IPS-NIHi7 (cell line): ENCODE results near the gene PILRB.
"Not testable (repeated sequence)": the region's sequence is repeated elsewhere in the genome, so short reads cannot be mapped to it uniquely, and the experiment has no call there.

Experiments
- DNase-seq: peaks from one replicate; pipeline ENCODE4 v3.0.0; 2012; ENCODE audit warnings: mixed read lengths; ENCODE audit errors: extremely low spot score

Gene PILRB

GRCh38 chr7:100356416-100357068 is 1.4 kb upstream of the PILRB start:
- no peak for DNase-seq

DNA sequence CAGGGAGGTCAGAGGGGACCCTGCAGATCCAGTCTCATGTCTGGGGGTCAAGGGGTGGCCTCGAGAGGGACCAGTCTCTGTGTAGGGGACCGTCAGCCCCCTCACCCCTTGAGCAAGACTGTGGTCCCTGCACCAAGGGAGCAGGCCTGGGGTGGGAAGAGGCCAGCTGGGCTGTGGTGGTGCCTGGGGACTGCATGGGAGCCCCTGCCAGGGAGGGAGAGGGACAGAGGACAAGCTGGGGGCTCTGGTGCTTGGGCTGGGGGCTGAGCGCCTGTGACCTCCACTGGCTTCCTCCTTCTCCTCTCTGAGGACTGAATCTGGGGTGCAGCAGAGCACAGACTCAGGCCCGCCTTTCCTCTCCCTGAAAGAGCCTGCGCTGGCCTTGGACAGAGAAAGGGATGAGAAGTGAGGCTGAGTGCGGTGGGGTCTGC is 771 bp upstream of the PILRB start:
- DNase-seq, result no peak

- no peak for DNase-seq
Measured at GRCh38 chr7:100358857-100359212, 918 bp downstream of the PILRB start.

- no peak for DNase-seq
Measured at GRCh38 chr7:100360135-100360854, 2.4 kb downstream of the PILRB start.

- DNase-seq, result no peak
Measured at GRCh38 chr7:100363098-100363497, 5.2 kb downstream of the PILRB start.

DNA sequence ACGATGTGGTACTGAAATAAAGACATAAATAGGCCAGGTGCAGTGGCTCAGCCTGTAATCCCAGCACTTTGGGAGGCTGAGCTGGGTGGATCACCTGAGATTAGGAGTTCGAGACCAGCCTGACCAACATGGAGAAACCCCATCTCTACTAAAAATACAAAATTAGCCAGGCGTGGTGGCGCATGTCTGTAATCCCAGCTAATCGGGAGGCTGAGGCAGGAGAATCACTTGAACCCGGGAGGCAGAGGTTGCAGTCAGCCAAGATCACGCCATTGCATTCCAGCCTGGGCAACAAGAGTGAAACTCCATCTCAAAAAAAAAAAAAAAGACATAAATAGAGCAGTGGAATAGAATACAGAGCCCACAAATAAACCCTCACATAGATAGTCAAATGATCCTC is 5.9 kb downstream of the PILRB start:
- not testable (repeated sequence) for DNase-seq

DNA sequence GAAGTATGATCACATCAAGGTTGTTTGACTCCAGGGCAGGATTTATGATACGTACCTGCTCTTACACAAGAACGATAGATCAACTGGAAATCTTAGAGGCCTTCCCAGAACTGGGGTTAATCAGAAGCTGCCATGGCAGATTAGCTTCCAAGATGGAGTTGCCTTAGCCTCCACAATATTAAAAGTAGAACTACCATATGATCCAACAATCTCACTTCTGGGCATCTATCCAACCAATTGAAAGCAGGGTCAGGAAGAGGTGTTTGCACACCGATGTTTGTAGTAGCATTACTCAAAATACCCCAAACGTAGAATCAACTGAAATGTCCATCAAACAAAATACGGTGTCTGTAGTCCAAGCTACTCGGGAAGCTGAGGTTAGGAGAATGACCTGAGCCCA is 6.6 kb downstream of the PILRB start:
- DNase-seq, result no peak

GRCh38 chr7:100365998-100366367 is 8.1 kb downstream of the PILRB start:
- not testable (repeated sequence) for DNase-seq

- no peak for DNase-seq
Measured at GRCh38 chr7:100366411-100367250, 8.7 kb downstream of the PILRB start.

DNA sequence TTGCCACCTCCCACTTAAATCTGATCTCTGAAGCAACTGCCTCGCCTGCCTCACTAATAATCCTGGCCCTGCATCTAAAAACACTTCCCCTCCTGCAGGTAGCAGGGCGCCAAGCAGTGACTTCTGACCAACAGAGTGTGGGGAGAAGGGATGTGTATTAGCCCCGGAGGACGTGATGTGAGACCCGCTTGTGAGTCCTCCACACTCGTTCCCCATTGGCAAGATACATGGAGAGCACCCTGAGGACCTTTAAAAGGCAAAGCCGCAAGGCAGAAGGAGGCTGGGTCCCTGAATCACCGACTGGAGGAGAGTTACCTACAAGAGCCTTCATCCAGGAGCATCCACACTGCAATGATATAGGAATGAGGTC is 9.3 kb downstream of the PILRB start:
- no peak for DNase-seq

DNA sequence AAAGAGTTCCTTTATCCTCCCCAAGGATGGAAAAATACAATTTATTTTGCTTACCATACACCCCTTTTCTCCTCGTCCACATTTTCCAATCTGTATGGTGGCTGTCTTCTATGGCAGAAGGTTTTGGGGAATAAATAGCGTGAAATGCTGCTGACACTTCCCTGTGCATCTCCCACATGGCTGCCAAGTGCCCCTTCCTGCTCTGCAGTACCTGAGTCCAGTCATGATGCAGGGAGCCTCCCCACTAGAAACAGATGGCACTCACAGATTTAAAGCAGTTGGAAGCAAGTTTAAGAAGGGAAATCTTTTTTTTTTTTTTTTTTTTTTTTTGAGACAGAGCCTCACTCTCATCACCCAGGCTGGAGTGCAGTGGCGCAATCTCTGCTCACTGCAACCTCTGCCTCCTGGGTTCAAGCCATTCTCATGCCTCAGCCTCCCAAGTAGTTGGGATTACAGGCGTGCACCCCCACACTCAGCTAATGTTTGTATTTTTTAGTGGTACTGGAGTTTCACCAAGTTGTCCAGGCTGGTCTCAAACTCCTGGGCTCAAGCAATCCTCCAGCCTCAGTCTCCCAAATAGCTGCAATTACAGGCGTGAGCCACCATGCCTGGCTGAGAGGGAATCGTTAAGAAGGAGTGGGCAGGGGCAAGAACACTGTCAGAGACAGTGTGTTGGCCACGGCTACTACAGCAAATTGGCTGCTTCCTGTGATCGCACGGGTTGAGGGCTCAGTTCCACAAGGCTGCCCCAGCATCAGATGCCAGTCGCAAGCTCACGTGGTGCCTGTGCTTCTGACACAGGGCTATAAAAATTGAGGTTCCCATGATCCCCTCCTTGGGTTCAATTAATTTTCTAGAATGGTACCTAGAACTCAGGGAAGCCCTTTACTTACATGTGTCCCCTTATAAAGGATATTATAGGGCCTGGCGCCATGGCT is 10.0 kb downstream of the PILRB start:
- DNase-seq, result no peak

DNA sequence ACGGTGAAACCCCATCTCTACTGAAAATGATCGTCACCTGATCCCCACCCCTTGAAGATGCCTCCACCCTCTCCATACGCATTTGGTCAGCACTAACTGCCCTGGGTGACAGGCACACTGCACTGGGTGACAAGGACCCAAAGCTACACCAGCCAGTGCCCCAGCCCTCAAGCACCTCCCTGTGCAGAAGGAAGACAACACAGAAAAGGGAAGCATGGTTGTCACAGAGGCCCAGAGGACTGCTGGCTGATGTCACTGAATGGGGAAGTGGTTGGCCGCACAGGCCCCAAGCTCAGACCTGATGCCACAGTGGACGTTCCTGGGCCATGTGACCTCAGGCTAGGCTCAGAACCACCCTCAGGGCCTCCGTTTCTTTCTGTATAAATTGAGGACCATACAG is 11.2 kb downstream of the PILRB start:
- DNase-seq, result no peak

DNA sequence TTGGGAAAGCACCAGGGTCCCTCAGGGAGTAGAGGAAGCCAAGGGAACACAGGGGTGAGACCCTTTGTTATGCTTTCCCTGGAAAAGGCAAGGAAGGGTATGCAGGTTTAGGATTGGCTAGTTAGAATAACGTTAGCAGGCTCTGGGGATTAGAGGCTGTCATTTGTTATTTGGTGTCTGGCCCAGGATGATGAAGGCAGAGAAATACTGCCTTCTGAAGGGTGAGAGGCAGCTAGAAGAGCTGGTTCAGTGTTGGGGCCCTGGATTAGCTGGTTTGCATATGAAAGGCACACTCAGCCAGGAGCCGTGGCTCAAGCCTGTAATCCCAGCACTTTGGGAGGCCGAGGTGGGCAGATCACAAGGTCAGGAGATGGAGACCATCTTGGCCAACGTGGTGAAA is 12.4 kb downstream of the PILRB start:
- peak; percentile 50 for DNase-seq

GRCh38 chr7:100370746-100371145 is 12.8 kb downstream of the PILRB start:
- DNase-seq, result no peak

DNA sequence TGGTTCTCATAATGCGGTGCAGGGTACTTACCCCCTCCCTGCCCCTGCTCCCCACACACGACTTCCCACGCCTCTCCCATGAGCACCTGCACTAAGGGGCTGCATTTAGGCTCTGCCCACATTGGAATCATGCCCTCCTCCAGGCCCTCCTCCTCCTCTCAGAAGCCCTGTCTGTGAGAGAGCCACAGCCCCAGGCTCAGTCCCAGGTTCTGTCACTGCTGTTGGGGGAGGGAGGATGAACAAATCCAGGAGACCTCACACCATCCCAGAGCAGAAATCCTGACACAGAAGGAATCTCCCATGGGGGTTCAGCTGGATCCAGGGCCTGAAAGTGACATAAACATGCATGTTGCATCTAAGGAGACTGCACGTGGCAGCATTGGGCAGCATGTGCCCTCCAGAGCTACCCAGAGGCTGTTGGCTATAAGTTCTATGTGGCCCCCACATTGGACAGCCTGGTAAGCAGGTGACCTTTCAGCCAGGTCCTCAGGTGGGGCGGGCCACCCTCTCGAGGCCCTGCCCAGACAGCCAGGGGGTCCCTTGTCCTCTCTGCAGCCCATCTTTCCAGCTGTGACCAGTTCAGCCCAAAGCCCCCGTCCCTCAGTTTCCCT is 13.7 kb downstream of the PILRB start:
- no peak for DNase-seq

DNA sequence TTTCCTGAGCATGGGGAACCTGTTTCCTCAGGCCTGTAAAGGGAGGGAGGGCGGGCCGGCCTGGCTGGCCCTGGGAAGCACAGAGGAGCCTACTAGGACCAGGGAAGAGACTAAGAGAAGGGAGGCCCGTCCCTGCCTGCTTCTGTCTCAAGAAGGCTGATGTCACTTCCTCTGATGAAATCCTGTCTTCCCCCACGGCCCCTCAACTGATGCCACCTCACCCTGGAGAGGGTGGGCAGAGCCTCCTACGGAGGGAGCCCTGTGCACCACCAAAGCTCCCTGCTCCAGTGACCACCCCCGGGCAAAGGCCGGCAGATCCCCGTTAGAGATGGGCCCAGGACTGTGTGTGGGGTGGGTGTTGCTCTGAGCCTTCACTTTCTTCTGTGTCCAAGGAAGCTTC is 14.3 kb downstream of the PILRB start:
- no peak for DNase-seq

GRCh38 chr7:100372694-100373093 is 14.8 kb downstream of the PILRB start:
- DNase-seq, result no peak

DNA sequence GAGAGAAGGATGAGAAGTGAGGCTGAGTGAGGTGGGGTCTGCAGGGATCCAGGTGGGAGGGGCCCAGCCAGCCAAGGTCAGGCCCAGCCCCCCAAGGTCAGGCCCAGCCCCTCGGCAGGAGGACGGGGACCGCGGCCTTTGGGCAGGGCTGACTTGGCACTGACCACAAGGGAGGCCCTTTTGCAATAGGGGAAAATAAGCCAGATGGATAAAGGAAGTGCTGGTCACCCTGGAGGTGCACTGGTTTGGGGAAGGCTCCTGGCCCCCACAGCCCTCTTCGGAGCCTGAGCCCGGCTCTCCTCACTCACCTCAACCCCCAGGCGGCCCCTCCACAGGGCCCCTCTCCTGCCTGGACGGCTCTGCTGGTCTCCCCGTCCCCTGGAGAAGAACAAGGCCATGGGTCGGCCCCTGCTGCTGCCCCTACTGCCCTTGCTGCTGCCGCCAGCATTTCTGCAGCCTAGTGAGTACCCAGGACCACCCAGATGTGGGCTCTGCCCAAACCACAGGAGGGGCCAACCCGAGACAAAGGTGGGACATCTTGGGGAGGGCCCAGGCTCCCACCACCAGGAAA is 15.4 kb downstream of the PILRB start, which contains the start of gene PILRA:
PILRA (plus strand) TSS at position 227 of the 571 bp plus-strand sequence; CDS start at position 397, 170 bp downstream.
- DNase-seq, result no peak

DNA sequence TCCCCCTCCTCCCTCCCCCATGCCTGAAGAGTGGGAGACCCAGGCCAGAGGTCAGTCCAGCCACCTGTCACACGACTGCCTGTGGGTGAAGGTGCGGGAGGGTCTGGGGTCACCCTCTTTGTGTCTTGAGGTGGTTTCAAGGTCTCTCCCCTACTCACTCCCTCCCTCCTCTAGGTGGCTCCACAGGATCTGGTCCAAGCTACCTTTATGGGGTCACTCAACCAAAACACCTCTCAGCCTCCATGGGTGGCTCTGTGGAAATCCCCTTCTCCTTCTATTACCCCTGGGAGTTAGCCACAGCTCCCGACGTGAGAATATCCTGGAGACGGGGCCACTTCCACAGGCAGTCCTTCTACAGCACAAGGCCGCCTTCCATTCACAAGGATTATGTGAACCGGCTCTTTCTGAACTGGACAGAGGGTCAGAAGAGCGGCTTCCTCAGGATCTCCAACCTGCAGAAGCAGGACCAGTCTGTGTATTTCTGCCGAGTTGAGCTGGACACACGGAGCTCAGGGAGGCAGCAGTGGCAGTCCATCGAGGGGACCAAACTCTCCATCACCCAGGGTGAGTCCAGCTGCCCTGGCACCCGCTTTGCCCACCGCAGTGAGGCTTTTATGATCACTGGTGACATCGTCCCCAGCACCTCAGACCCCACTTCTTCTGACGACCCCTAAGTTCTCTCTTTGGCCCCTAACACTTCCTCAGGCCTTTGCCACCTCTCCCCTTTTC is 16.1 kb downstream of the PILRB start:
- not testable (repeated sequence) for DNase-seq

DNA sequence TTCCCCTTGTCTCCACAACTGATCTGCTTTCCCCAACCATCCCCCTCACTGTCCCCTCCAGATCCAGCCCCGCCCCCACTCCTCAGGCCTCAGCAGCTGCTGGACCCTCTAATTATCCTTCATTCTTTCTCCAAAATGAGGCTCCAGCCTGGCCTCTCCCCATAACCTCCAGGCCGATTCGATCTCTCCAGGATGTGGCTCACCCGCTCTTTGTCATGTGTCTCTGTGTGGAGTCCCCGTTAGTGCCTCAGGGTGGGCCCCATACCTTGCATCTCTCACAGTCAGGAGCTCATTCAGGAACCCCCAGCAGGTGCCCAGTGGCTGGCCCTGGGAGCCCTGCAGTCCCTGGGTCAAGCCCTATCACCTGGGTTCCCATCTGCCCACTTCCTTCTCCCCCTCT is 16.7 kb downstream of the PILRB start:
- DNase-seq, result no peak
